Mesenteric fat pad (tissue), 1 donor: ENCODE measurements around the gene CCDC116. TPM values are rescaled to one million over a fixed set of nuclear protein-coding genes. Genes with fewer than 3 reads are reported as not detected.

Experiments used
- DNase-seq: peaks from one replicate; pipeline ENCODE4 v3.0.0-alpha.2; 2020; ENCODE audit warnings: low spot score
- microRNA-seq: library from miRNA; unstranded; fragments of <30 nt; microRNA quantifications from one replicate; pipeline ENCODE4 v1.2.0, GENCODE V29; 2020; ENCODE audit warnings: borderline number of aligned reads
- total RNA-seq: library from RNA; stranded (reverse); fragmentation: NEBNext Ultra II Directional; extraction: Animal tissue kit (Norgen Biotek cat#: 25700); gene quantifications from one replicate; pipeline ENCODE4 v1.2.1, GENCODE V29; 2021
- donor health status: DM: yes; HTN: yes; CAD: no.

CCDC116 gene
- total RNA-seq, 1 donor from 2014 or later = 0.39 TPM

DNA sequence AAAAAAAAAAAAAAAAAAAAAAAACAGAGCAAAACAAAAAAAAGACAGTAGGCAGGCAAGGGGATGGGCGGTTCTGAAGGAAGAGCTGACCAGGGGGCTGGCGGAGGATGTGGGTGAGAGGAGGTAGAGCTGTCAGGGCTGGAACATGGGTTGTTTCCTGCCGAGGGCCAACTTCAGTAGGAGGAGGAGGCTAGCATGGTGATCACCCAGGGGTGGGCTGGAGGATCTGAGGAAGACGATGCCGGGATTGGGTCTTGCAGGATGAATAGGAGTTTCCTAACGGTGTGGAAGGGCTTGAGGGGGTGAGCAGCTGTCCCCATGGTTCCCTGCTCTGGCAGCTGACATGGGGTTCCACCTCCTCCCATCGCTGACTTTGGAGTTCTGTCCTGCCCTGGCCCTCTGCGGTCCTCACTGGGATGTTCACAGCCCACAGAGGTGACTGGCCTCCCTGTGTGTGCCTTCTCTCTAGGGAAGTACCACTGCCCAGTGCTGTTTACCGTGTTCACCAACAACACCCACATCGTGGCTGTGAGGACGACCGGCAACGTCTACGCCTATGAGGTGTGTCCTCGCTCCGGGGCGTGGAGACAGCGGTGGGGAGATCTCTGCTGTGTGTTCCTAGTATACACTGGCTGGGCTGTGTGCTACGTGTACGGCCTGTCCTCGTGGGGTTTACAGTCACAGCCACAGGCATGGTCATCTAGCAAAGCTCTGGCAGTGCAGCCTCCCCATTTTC is 48.4 kb downstream of the CCDC116 start:
- no peak for DNase-seq

GRCh38 chr22:21681566-21682370 is 49.2 kb downstream of the CCDC116 start:
- no peak for DNase-seq

DNA sequence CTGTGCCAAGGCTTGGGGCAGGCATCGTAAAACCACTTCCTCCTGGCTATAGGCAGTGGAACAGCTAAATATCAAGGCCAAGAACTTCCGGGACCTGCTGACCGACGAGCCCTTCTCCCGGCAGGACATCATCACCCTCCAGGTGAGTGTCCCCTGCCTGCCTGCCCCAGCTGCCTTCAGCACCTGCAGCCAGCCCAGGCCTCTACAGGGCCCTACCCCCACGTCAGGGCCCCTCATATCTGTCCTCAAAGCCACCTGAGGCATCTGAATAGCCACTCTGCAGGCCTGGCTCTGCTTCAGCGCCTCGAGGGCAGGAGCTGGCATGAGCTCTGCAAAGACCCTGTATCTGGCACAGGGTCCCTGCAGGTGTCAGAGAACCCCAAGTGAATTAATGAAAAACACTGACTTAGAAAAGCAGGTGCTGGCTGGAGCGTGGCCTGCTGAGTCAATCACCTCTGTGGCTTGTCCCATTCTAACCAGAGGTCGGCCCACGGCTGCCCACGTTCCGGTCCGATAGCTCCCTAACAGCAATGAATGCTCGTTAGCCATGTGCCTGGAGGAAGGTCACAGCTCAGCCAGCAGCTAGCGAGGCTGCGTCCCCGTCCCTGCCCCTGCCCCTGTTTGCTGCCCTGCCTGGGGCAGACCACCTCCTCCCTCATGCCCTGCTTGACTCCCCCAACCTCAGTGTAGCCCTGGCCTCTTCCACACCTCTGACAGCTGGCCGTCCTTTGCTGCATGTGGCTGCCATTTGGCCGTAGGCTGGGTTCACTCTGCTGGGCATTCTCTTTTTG is 50.0 kb downstream of the CCDC116 start:
- DNase-seq = no peak

DNA sequence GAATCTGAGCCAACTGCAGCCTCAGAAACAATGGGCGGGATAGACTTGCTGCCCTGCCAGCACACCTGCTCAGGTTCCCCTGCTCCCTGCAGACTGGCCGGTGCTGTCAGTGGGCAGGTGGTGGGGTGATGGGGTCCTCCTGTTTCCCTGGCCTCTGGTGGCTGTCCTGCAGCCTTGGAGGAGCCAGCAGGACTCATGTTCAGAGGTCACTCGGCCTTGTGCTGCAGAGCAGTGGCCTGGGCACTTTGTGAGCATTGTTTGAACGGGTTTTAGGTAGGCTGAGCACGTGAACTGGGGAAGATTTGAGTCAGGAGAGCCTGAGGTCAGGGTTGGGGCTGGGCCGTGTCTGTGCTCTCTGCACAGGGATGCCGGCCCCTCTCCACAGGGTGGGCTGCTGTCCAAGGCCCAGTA is 50.8 kb downstream of the CCDC116 start:
- no peak for DNase-seq

DNA sequence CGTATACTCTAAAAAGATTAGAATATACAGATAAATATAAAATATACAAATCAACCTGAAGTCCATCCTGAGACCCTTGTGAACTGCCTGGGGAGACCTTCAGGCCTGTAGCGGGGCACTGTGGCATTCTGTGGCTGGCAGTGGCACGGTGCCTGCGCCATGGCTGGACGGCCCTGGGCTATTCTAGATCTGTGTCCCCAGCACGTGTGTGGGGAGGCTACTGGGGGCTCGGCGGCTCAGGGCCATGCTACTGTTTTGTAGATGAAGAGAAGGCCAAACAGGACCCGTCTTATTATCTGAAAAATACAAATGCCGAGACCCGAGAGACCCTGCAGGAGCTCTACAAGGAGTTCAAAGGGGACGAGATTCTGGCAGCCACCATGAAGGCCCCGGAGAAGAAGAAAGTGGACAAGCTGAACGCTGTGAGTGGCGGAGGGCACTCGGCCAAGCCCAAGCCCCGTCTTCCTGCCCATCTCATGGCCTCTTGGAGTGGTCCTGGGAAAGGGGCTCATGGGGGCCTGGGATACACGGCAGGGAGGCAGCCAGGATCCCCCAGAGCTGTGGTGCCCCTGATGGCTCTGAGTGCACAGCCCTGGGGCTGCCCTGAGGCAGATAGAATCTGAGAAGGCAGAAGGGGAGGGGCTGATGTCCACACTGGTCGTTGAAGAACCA is 52.1 kb downstream of the CCDC116 start:
- DNase-seq = no peak

- no peak for DNase-seq
Observed at GRCh38 chr22:21685164-21685513, 52.6 kb downstream of the CCDC116 start.

DNA sequence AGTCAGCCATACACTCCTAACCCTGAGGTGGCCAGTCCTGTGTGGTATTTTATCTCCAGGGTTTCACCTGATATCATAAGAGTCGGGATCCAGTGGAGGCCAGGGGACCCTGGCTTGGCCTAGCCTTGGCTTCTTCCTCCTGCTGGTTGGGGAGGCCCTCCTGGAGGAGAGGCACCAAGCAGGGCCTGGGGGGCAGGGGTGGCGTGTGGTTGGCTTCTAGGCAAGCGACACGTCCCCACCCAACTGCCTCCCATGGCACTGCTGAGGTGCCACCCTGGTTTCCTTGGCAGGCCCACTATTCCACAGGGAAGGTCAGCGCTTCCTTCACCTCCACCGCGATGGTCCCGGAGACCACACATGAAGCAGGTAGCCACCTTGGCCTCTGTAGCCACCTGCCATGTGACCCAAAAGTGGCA is 53.6 kb downstream of the CCDC116 start:
- no peak for DNase-seq

Small RNA genes lying within 50 kb of the gene (microRNA-seq; reads per million reads assigned to microRNA genes)
- gene MIR130B (203 reads per million, percentile 58 among the genes with 10 or more reads in this experiment), gene MIR301B (not detected)

Other genes starting within 250 kb of the CCDC116 start
- gene RIMBP3B, start 249.0 kb upstream of the CCDC116 start, total RNA-seq = 0.06 TPM
- 5.5 TPM for gene HIC2, start 215.4 kb upstream of the CCDC116 start, total RNA-seq
- 0.16 TPM for gene TMEM191C, start 165.4 kb upstream of the CCDC116 start, total RNA-seq
- gene RIMBP3C, start 81.3 kb upstream of the CCDC116 start, total RNA-seq = 0.26 TPM
- 48.2 TPM for gene UBE2L3, start 65.0 kb upstream of the CCDC116 start, total RNA-seq
- gene YDJC, start 2.7 kb upstream of the CCDC116 start, total RNA-seq = 6.0 TPM
- gene SDF2L1, start 9.5 kb downstream of the CCDC116 start, total RNA-seq = 31.6 TPM
- gene PPIL2, start 33.3 kb downstream of the CCDC116 start, total RNA-seq = 23.6 TPM
- 2.2 TPM for gene YPEL1, start 103.0 kb downstream of the CCDC116 start, total RNA-seq
- gene MAPK1, start 234.9 kb downstream of the CCDC116 start, total RNA-seq = 109 TPM